Stimulated activated CD8-positive, alpha-beta memory T cell treated with anti-CD3 and anti-CD28 coated beads, Interleukin-12 subunit alpha, Interleukin-12 subunit beta, amount 100 ng/mL, for 4 hours (primary cell): ENCODE measurements around the gene LXN.
A peak's percentile ranks its signal among the peaks of the same experiment; 100 is the strongest.
"Not testable (repeated sequence)": the region's sequence is repeated elsewhere in the genome, so short reads cannot be mapped to it uniquely, and the experiment has no call there.

Source experiments
- DNase-seq: peaks from one replicate; pipeline ENCODE4 v3.0.0-alpha.2; 2020; ENCODE audit warnings: low read depth

Gene LXN

GRCh38 chr3:158672215-158673176 lies at the start of gene LXN:
TSS of gene LXN (minus strand) at chr3:158672648. CDS start at chr3:158672478, 170 bp downstream.
- peak; percentile 47 for DNase-seq

GRCh38 chr3:158722108-158722507 lies 49.7 kb upstream of the LXN start:
- no peak for DNase-seq

GRCh38 chr3:158718490-158719170 lies 46.2 kb upstream of the LXN start:
- no peak for DNase-seq

- DNase-seq: no peak
Observed at GRCh38 chr3:158717576-158717975, 45.1 kb upstream of the LXN start.

- DNase-seq: no peak
Observed at GRCh38 chr3:158713094-158713499, 40.6 kb upstream of the LXN start.

- no peak for DNase-seq
Observed at GRCh38 chr3:158712443-158712842, 40.0 kb upstream of the LXN start.

GRCh38 chr3:158711886-158712285 lies 39.4 kb upstream of the LXN start:
- DNase-seq: no peak

- no peak for DNase-seq
Observed at GRCh38 chr3:158710601-158711000, 38.2 kb upstream of the LXN start.

- DNase-seq: no peak
Observed at GRCh38 chr3:158709666-158710083, 37.2 kb upstream of the LXN start.

- no peak for DNase-seq
Observed at GRCh38 chr3:158703566-158703965, 31.1 kb upstream of the LXN start.

GRCh38 chr3:158702815-158703481 lies 30.5 kb upstream of the LXN start:
- no peak for DNase-seq

GRCh38 chr3:158701420-158702065 lies 29.1 kb upstream of the LXN start:
- no peak for DNase-seq

GRCh38 chr3:158700559-158700958 lies 28.1 kb upstream of the LXN start:
- DNase-seq: no peak

- no peak for DNase-seq
Observed at GRCh38 chr3:158696618-158697017, 24.2 kb upstream of the LXN start.

- not testable (repeated sequence) for DNase-seq
Observed at GRCh38 chr3:158693866-158694456, 21.5 kb upstream of the LXN start.

GRCh38 chr3:158685159-158685558 lies 12.7 kb upstream of the LXN start:
- DNase-seq: no peak

- no peak for DNase-seq
Observed at GRCh38 chr3:158683230-158683962, 10.9 kb upstream of the LXN start.

GRCh38 chr3:158680861-158681260 lies 8.4 kb upstream of the LXN start:
- DNase-seq: no peak

- no peak for DNase-seq
Observed at GRCh38 chr3:158679547-158680000, 7.1 kb upstream of the LXN start.

- DNase-seq: no peak
Observed at GRCh38 chr3:158678687-158679086, 6.2 kb upstream of the LXN start.

GRCh38 chr3:158671821-158672214 lies 630 bp downstream of the LXN start:
- no peak for DNase-seq
